Activated CD8-positive, alpha-beta T cell treated with anti-CD3 and anti-CD28 coated beads for 36 hours (primary cell): ENCODE results near the gene SYF2. TPM values are rescaled to one million over a fixed set of nuclear protein-coding genes. Genes with fewer than 3 reads are reported as not detected.
"Not testable (repeated sequence)": the region's sequence is repeated elsewhere in the genome, so short reads cannot be mapped to it uniquely, and the experiment has no call there.

Experiments
- ATAC-seq: fragments of 200-7000 bp; cut with Tn5 transposase; one replicate; pipeline ENCODE4 v1.10.0; 2021; ENCODE audit warnings: mild to moderate bottlenecking, moderate library complexity
- CTCF ChIA-PET: fragments of 350-600 bp; sonication (Branson Sonifier 250); formaldehyde crosslinking; loops from one replicate; lab custom pipeline; 2021; ENCODE audit warnings: antibody characterized with exemption; lab: Charles Lee
- POLR2A ChIA-PET: fragments of 350-600 bp; sonication (Branson Sonifier 250); formaldehyde crosslinking; loops from one replicate; lab custom pipeline; 2021; ENCODE audit warnings: antibody characterized with exemption; lab: Charles Lee
- DNase-seq: peaks from one replicate; pipeline ENCODE4 v3.0.0-alpha.2; 2020
- H3K27ac Mint-ChIP-seq: one replicate; pipeline ENCODE4 v1.8.0; 2021; ENCODE audit warnings: mild to moderate bottlenecking, mixed read lengths
- H3K27me3 Mint-ChIP-seq: one replicate; pipeline ENCODE4 v1.8.0; 2021; ENCODE audit warnings: mixed read lengths
- H3K36me3 Mint-ChIP-seq: one replicate; pipeline ENCODE4 v1.8.0; 2021; ENCODE audit warnings: low read depth, mixed read lengths
- H3K4me1 Mint-ChIP-seq: one replicate; pipeline ENCODE4 v1.8.0; 2021; ENCODE audit warnings: low read depth, mixed read lengths
- H3K4me3 Mint-ChIP-seq: one replicate; pipeline ENCODE4 v1.8.0; 2021; ENCODE audit warnings: mild to moderate bottlenecking, moderate library complexity, mixed read lengths
- H3K9me3 Mint-ChIP-seq: one replicate; pipeline ENCODE4 v1.8.0; 2021; ENCODE audit warnings: mixed read lengths
- intact Hi-C: fragments of 100-400 bp; cut with micrococcal nuclease; formaldehyde crosslinking; loops from one replicate; pipeline ENCODE4 v1.10.0; 2022
- total RNA-seq, 2 experiments: library from RNA; stranded (reverse); gene quantifications; one replicate each; pipeline ENCODE4 v1.2.3, GENCODE V29; 2021
- TF ChIP-seq, protein P1 (sequence below): fragments of 200-600 bp; IDR thresholded peaks from one replicate; pipeline ENCODE4 v1.8.0; 2022; ENCODE audit warnings: antibody characterized with exemption, mild to moderate bottlenecking

The SYF2 gene
- total RNA-seq, 2 experiments from 2014 or later, result 35.7 to 39.6 TPM

DNA sequence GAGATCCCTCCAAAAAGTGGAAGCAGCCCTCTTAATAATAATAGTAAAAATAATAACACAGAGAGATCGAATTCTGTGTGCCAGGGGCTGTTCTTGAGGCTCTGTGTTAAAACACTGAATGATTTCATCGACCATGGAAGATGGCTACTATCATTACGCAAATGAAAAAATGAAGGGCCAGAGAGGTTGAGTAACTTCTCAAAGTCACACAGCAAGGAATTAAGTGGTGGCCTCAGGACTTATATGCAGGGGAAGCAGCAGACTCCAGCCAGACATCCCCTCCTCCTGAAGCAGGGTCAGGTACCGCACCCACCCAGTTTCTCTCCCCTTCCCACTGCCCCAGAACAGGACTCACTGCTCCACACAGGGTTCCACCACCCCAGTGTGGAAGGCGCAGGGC is 40.1 kb downstream of the SYF2 start:
- H3K27me3 Mint-ChIP-seq, result peaks cover 2% of the 10 kb centered on the region
- H3K27ac Mint-ChIP-seq, result no peak overlapping the region
- TF ChIP-seq, protein P1, sequence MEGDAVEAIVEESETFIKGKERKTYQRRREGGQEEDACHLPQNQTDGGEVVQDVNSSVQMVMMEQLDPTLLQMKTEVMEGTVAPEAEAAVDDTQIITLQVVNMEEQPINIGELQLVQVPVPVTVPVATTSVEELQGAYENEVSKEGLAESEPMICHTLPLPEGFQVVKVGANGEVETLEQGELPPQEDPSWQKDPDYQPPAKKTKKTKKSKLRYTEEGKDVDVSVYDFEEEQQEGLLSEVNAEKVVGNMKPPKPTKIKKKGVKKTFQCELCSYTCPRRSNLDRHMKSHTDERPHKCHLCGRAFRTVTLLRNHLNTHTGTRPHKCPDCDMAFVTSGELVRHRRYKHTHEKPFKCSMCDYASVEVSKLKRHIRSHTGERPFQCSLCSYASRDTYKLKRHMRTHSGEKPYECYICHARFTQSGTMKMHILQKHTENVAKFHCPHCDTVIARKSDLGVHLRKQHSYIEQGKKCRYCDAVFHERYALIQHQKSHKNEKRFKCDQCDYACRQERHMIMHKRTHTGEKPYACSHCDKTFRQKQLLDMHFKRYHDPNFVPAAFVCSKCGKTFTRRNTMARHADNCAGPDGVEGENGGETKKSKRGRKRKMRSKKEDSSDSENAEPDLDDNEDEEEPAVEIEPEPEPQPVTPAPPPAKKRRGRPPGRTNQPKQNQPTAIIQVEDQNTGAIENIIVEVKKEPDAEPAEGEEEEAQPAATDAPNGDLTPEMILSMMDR, result no peak
- no peaks in the 10 kb centered on the region for H3K9me3 Mint-ChIP-seq
- no peak for DNase-seq
- CTCF ChIA-PET, result no interaction called here
- no peaks in the 10 kb centered on the region for H3K36me3 Mint-ChIP-seq
- no peak for ATAC-seq
- POLR2A ChIA-PET, result no interaction called here
- intact Hi-C loops, result no loop called here
- no peaks in the 10 kb centered on the region for H3K4me1 Mint-ChIP-seq
- no peak overlapping the region for H3K4me3 Mint-ChIP-seq

DNA sequence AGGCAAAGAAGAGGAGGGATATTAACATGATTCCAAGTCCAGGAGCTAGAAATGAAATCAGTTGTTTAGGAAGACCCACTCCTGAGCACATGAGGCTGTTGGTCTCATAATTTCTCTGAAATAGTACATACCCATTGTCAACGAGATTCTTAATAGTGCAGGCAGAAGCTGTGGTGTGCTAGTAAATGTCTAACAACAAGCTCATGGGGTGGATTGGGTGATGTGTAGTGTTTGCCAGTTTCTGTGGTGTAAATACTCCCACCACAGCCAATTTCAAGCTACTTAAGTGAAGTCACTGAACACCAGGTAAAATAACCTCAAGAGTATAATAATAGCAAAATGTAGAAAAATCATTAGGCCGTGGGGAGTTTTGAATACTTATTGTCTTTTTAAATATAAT is 42.0 kb downstream of the SYF2 start:
- intact Hi-C loops, result no loop called here
- TF ChIP-seq, protein P1, result no peak
- no peaks in the 10 kb centered on the region for H3K4me1 Mint-ChIP-seq

GRCh38 chr1:25187904-25188303 is 44.4 kb downstream of the SYF2 start:
- intact Hi-C loops, POLR2A ChIA-PET: not testable (repeated sequence)
- CTCF ChIA-PET, result interaction anchor here (1.1 to 2.0 kb wide), 3 partner anchors 17 to 375 kb away, joined by 3 to 13 read pairs (median 6); no protein-coding TSS in a partner anchor

More for the DNA sequence above, 42.0 kb downstream of the SYF2 start:
- no peak overlapping the region for H3K4me3 Mint-ChIP-seq
- ChIA-PET POLR2A (interaction anchor here (0.8 kb wide), 1 partner anchor 15 kb away, joined by 3 read pairs; no protein-coding TSS in a partner anchor), CTCF (interaction anchor here (0.8 to 1.6 kb wide), 3 partner anchors 13 to 309 kb away, joined by 3 to 9 read pairs (median 3); no protein-coding TSS in a partner anchor)
- DNase-seq, result no peak
- H3K9me3 Mint-ChIP-seq, result no peaks in the 10 kb centered on the region
- ATAC-seq, result no peak
- peaks cover 2% of the 10 kb centered on the region for H3K27me3 Mint-ChIP-seq
- no peaks in the 10 kb centered on the region for H3K36me3 Mint-ChIP-seq
- H3K27ac Mint-ChIP-seq, result no peak overlapping the region

GRCh38 chr1:25187077-25187476 is 45.2 kb downstream of the SYF2 start:
- Mint-ChIP-seq H3K4me3 (no peak overlapping the region), H3K27me3 (peaks cover 3% of the 10 kb centered on the region), H3K9me3 (no peaks in the 10 kb centered on the region), H3K4me1 (no peaks in the 10 kb centered on the region), H3K36me3 (no peaks in the 10 kb centered on the region), H3K27ac (no peak overlapping the region)
- TF ChIP-seq, protein P1, result no peak
- ChIA-PET POLR2A (no interaction called here), CTCF (interaction anchor here (1.6 to 2.0 kb wide), 2 partner anchors 18 to 339 kb away, joined by 6 to 13 read pairs; no protein-coding TSS in a partner anchor)
- ATAC-seq, result no peak
- DNase-seq, result no peak
- intact Hi-C loops, result no loop called here

More at GRCh38 chr1:25187904-25188303, 44.4 kb downstream of the SYF2 start:
- not testable (repeated sequence) for DNase-seq, H3K36me3 Mint-ChIP-seq, H3K27me3 Mint-ChIP-seq, H3K9me3 Mint-ChIP-seq, H3K4me3 Mint-ChIP-seq, ATAC-seq, H3K27ac Mint-ChIP-seq, H3K4me1 Mint-ChIP-seq

DNA sequence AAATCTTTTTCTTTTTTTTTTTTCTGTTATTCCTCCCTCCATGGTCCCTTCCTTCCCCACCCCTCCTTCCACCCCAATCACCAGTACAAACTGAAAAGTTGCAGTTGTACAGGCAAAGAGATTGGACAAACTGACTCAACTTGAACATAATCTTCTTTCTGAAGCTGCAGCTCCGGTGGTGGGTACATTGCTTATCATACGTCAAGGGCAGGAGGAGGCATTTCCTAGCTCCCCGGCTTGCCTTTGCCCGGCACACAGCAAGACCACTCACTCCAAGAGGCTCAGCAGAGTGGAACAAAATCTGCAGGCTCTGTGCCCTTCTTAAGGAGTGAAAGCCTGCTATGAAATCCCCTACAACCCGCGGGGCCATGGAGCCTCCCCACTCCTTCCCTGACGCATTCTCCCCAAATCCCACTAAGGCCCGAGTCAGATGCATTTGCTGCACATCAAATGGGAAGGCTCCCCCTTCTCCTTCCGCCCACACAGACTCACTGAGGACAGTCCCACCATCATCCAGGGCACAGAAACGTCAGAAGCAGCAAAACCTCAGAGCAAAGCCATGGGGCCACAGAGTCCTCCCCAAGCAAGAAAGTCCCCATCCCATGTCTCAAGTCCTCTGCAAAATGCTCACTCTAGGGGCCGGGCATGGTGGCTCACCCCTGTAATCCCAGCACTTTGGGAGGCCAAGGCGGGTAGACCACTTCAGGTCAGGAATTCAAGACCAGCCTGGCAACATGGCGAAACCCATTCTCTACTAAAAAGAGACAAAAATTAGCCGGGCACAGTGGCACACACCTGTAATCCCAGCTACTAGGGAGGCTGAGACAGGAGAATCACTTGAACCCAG is 45.9 kb downstream of the SYF2 start:
- POLR2A ChIA-PET, result no interaction called here
- Mint-ChIP-seq H3K4me1 (no peaks in the 10 kb centered on the region), H3K9me3 (no peaks in the 10 kb centered on the region), H3K4me3 (no peak overlapping the region), H3K27ac (no peak overlapping the region), H3K27me3 (peaks cover 3% of the 10 kb centered on the region), H3K36me3 (no peaks in the 10 kb centered on the region)
- DNase-seq (no peak), ATAC-seq (no peak)
- intact Hi-C loops, result no loop called here
- TF ChIP-seq, protein P1, result no peak
- CTCF ChIA-PET, result interaction anchor here (1.4 kb wide), 1 partner anchor 18 kb away, joined by 3 read pairs; no protein-coding TSS in a partner anchor
